ENCODE measurements around the gene PIK3R5. TPM values are rescaled to one million over a fixed set of nuclear protein-coding genes. Genes with fewer than 3 reads are reported as not detected.

Gene PIK3R5
- polyA plus RNA-seq, 1 donor (not counting 4 experiments of a cell fraction or from before 2014, with no cell fraction given), result not detected

DNA sequence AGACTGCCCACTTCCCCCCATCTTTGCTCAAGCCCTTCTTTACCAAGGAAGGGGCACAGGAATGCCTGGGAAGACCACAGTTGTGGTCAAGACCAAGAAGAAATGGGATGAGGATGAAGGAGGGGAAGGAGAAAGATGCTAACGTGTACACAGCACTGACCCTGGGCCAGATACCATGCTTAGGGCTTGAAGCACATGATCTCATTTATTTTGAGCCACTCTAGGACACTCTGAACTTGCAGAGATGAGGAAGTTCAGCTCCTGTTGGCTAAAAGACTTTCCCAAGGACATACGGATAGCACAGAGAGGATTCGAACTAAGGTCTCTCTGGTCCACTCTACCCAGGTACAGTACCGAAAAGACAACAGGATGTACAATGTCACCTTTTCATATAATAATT, 42.6 kb downstream of the PIK3R5 start:
- H3K36me3 ChIP-seq (ENCODE audit: control insufficient read depth in 2 of 2, extremely low read depth in 1 of 2, insufficient read depth in 2 of 2, low read length in 2 of 2), result no peaks in the 10 kb centered on the region
- dilution Hi-C loops (cut with MboI; ENCODE audit: extremely low pct_ligation_motif_present, low sequenced_read_pairs), result no loop called here

DNA sequence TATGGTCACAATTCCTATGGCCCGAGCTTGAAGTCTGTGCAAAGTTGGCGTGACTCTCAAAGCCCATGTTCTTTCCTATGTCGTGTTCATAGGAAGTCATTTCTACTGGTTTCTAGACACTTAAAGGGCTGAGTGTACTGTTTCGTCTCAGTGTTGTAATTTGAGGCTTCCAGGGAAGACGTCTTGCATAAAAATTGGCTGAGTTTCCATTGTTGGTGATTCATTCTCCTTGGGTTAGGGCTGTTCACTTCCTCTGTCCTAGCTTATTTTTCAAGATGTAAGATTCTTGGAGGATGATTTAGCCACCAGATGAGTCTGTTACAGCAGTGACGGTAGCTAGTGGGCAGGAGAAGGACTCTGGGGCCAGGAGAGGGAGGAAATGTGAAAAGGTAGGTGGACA, 43.1 kb downstream of the PIK3R5 start:
- H3K4me2 ChIP-seq (ENCODE audit: control insufficient read depth, extremely low read depth, insufficient read depth, low read depth, low read length), result peak overlapping the region; percentile 24
- no peaks in the 10 kb centered on the region for H3K9me1 ChIP-seq (ENCODE audit: control insufficient read depth, extremely low read depth, insufficient read depth, low read length)
- H3K4me1 ChIP-seq (ENCODE audit: control insufficient read depth, extremely low read depth, insufficient read depth, low read length), result peaks cover 13% of the 10 kb centered on the region
- peaks cover 6% of the 10 kb centered on the region for H3K9me3 ChIP-seq (ENCODE audit: control insufficient read depth, low read depth, low read length)
- FAIRE-seq, result peak; percentile 96
- H3K79me2 ChIP-seq (ENCODE audit: control insufficient read depth, insufficient read depth, low read length), result no peaks in the 10 kb centered on the region
- TF ChIP-seq, protein P1, sequence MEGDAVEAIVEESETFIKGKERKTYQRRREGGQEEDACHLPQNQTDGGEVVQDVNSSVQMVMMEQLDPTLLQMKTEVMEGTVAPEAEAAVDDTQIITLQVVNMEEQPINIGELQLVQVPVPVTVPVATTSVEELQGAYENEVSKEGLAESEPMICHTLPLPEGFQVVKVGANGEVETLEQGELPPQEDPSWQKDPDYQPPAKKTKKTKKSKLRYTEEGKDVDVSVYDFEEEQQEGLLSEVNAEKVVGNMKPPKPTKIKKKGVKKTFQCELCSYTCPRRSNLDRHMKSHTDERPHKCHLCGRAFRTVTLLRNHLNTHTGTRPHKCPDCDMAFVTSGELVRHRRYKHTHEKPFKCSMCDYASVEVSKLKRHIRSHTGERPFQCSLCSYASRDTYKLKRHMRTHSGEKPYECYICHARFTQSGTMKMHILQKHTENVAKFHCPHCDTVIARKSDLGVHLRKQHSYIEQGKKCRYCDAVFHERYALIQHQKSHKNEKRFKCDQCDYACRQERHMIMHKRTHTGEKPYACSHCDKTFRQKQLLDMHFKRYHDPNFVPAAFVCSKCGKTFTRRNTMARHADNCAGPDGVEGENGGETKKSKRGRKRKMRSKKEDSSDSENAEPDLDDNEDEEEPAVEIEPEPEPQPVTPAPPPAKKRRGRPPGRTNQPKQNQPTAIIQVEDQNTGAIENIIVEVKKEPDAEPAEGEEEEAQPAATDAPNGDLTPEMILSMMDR (optimal IDR thresholded peaks at IDR 0.05 in 1 of 3, IDR thresholded peaks at IDR 0.05 in 1 of 3, conservative IDR thresholded peaks at IDR 0.05 in 1 of 3; ENCODE audit: extremely low read depth in 1 of 3, insufficient read depth in 2 of 3, low read length in 3 of 3), result no peak
- TF ChIP-seq EZH2 (IDR thresholded peaks at IDR 0.05; ENCODE audit: low read length), result no peak
- no peak overlapping the region for H3K4me3 ChIP-seq (ENCODE audit: control insufficient read depth in 2 of 3, extremely low read depth in 1 of 3, insufficient read depth in 2 of 3, low read depth in 1 of 3, low read length in 3 of 3)
- no peak overlapping the region for H3K27ac ChIP-seq (ENCODE audit: control insufficient read depth, insufficient read depth, low read length)
- no peaks in the 10 kb centered on the region for H3K36me3 ChIP-seq (ENCODE audit: control insufficient read depth in 2 of 2, extremely low read depth in 1 of 2, insufficient read depth in 2 of 2, low read length in 2 of 2)
- dilution Hi-C loops (cut with MboI; ENCODE audit: extremely low pct_ligation_motif_present, low sequenced_read_pairs), result no loop called here
- DNase-seq (ENCODE audit: low read depth, low spot score), result peak; percentile 46
- H4K20me1 ChIP-seq (ENCODE audit: control insufficient read depth, extremely low read depth, insufficient read depth, low read length), result no peaks in the 10 kb centered on the region
- no peaks in the 10 kb centered on the region for H3K27me3 ChIP-seq (ENCODE audit: control insufficient read depth, extremely low read depth, insufficient read depth, low read length)
- H3K9ac ChIP-seq (ENCODE audit: control insufficient read depth, extremely low read depth, insufficient read depth, low read length), result no peak overlapping the region
- peak overlapping the region; percentile 66 for H2AFZ ChIP-seq (ENCODE audit: control insufficient read depth, low read length)

More for the DNA sequence above, 42.6 kb downstream of the PIK3R5 start:
- Histone ChIP-seq H3K27ac (ENCODE audit: control insufficient read depth, insufficient read depth, low read length) (no peak overlapping the region), H3K4me2 (ENCODE audit: control insufficient read depth, extremely low read depth, insufficient read depth, low read depth, low read length) (no peak overlapping the region), H3K9ac (ENCODE audit: control insufficient read depth, extremely low read depth, insufficient read depth, low read length) (no peak overlapping the region), H3K79me2 (ENCODE audit: control insufficient read depth, insufficient read depth, low read length) (no peaks in the 10 kb centered on the region), H3K9me3 (ENCODE audit: control insufficient read depth, low read depth, low read length) (peaks cover 10% of the 10 kb centered on the region), H3K27me3 (ENCODE audit: control insufficient read depth, extremely low read depth, insufficient read depth, low read length) (no peaks in the 10 kb centered on the region), H3K4me1 (ENCODE audit: control insufficient read depth, extremely low read depth, insufficient read depth, low read length) (peaks cover 13% of the 10 kb centered on the region), H2AFZ (ENCODE audit: control insufficient read depth, low read length) (peak overlapping the region; percentile 66), H3K9me1 (ENCODE audit: control insufficient read depth, extremely low read depth, insufficient read depth, low read length) (no peaks in the 10 kb centered on the region), H3K4me3 (ENCODE audit: control insufficient read depth in 2 of 3, extremely low read depth in 1 of 3, insufficient read depth in 2 of 3, low read depth in 1 of 3, low read length in 3 of 3) (no peak overlapping the region), H4K20me1 (ENCODE audit: control insufficient read depth, extremely low read depth, insufficient read depth, low read length) (no peaks in the 10 kb centered on the region)
- TF ChIP-seq EZH2 (IDR thresholded peaks at IDR 0.05; ENCODE audit: low read length), result no peak
- TF ChIP-seq, protein P1 (optimal IDR thresholded peaks at IDR 0.05 in 1 of 3, IDR thresholded peaks at IDR 0.05 in 1 of 3, conservative IDR thresholded peaks at IDR 0.05 in 1 of 3; ENCODE audit: extremely low read depth in 1 of 3, insufficient read depth in 2 of 3, low read length in 3 of 3), result no peak
- FAIRE-seq, result no peak
- DNase-seq (ENCODE audit: low read depth, low spot score), result no peak
